A549 (cell line): ENCODE measurements around the gene MAPKAPK3. TPM values are rescaled to one million over a fixed set of nuclear protein-coding genes. Genes with fewer than 3 reads are reported as not detected.

Experiments used
- ATAC-seq, 2 experiments: fragments of 200-7000 bp in 1 of 2; fragments of >200 bp in 1 of 2; cut with Nextera tagmentation in 1 of 2; cut with Tn5 transposase in 1 of 2; 3 replicates each; pipeline versions ENCODE4 v1.8.0 to v1.9.1; 2018 to 2020; ENCODE audit warnings: mild to moderate bottlenecking in 1 of 2, moderate library complexity in 1 of 2
- CTCF ChIA-PET: fragments of 300-600 bp; sonication (Branson Sonifier 250); formaldehyde crosslinking; extraction: SDS; loops from one replicate; lab custom pipeline; 2021; ENCODE audit warnings: antibody characterized with exemption, inconsistent platforms; lab: Yijun Ruan, JAX
- POLR2A ChIA-PET: fragments of 350-600 bp; formaldehyde crosslinking; extraction: SDS; loops from one replicate; lab custom pipeline; 2021; ENCODE audit warnings: antibody characterized with exemption, inconsistent platforms; lab: Yijun Ruan, JAX
- DNase-seq, 2 experiments: peaks; one replicate each; pipeline versions ENCODE4 v3.0.0 to v3.0.0-alpha.2; 2011 to 2016; ENCODE audit warnings: low read depth in 1 of 2, low spot score in 1 of 2
- FAIRE-seq: peaks from 2 replicates; lab custom pipeline; 2011; peaks lifted over from hg19 to GRCh38; lab: Jason Lieb, UNC
- H3K27ac ChIP-seq, 2 experiments: fragments of >200 bp; sonication (Bioruptor Twin); formaldehyde crosslinking; 3 replicates each; pipeline ENCODE4 v1.5.1; 2016 to 2017
- H3K4me1 ChIP-seq: fragments of >200 bp; sonication (Bioruptor Twin); formaldehyde crosslinking; 3 replicates; pipeline ENCODE4 v1.6.1; 2016
- H3K4me2 ChIP-seq: fragments of >200 bp; sonication (Bioruptor Twin); formaldehyde crosslinking; 3 replicates; pipeline ENCODE4 v1.6.1; 2016
- H3K4me3 ChIP-seq: fragments of >200 bp; sonication (Bioruptor Twin); formaldehyde crosslinking; 3 replicates; pipeline ENCODE4 v1.5.1; 2016
- H3K9me3 ChIP-seq: fragments of >200 bp; sonication (Bioruptor Twin); formaldehyde crosslinking; 3 replicates; pipeline ENCODE4 v1.6.1; 2016
- ATOH8 ChIP-seq: fragments of 250-450 bp; sonication (Bioruptor Pico); IDR thresholded peaks from 2 replicates; pipeline ENCODE4 v1.5.0; 2020; ENCODE audit warnings: low read depth, mild to moderate bottlenecking, moderate library complexity
- CBX2 ChIP-seq: fragments of 200-600 bp; sonication (generic); IDR thresholded peaks from 2 replicates; pipeline ENCODE4 v1.6.1; 2016; ENCODE audit warnings: low read depth, mild to moderate bottlenecking, borderline replicate concordance
- CEBPB ChIP-seq, 2 experiments: fragments of >200 bp in 1 of 2; sonication (Bioruptor Twin) in 1 of 2; formaldehyde crosslinking in 1 of 2; IDR thresholded peaks; 2 replicates each; pipeline ENCODE4 v1.6.1; 2012 to 2016
- E2F6 ChIP-seq: IDR thresholded peaks from 2 replicates; pipeline ENCODE4 v1.6.1; 2012; ENCODE audit warnings: low read depth, borderline replicate concordance
- EHMT2 ChIP-seq: fragments of 200-600 bp; sonication (generic); IDR thresholded peaks from 2 replicates; pipeline ENCODE4 v1.6.1; 2016; ENCODE audit warnings: antibody characterized with exemption, low read depth, mild to moderate bottlenecking, moderate library complexity
- ESRRA ChIP-seq: fragments of 150-350 bp; IDR thresholded peaks from 2 replicates; pipeline ENCODE4 v1.6.1; 2014; ENCODE audit warnings: mild to moderate bottlenecking, low read length, borderline replicate concordance
- FOSB ChIP-seq: fragments of 250-450 bp; sonication (Bioruptor Pico); IDR thresholded peaks from 2 replicates; pipeline ENCODE4 v1.5.0; 2020; ENCODE audit warnings: mild to moderate bottlenecking, moderate library complexity
- GATA3 ChIP-seq: IDR thresholded peaks from 2 replicates; pipeline ENCODE4 v1.6.1; 2012; ENCODE audit warnings: borderline replicate concordance
- HES2 ChIP-seq: fragments of >200 bp; sonication (Bioruptor Twin); formaldehyde crosslinking; IDR thresholded peaks from 2 replicates; pipeline ENCODE4 v1.6.1; 2016
- HEYL ChIP-seq: fragments of 250-450 bp; sonication (Bioruptor Pico); IDR thresholded peaks from 2 replicates; pipeline ENCODE4 v1.8.0; 2021; ENCODE audit warnings: mild to moderate bottlenecking, moderate library complexity
- HOXB13 ChIP-seq: fragments of 250-450 bp; sonication (Bioruptor Pico); IDR thresholded peaks from 2 replicates; pipeline ENCODE4 v1.5.0; 2020; ENCODE audit warnings: low read depth, mild to moderate bottlenecking, moderate library complexity
- JUN ChIP-seq, 2 experiments: fragments of >200 bp; sonication (Bioruptor Twin); formaldehyde crosslinking; IDR thresholded peaks; 2 replicates in 1 of 2; 3 replicates in 1 of 2; pipeline ENCODE4 v1.6.1; 2016 to 2017
- KDM5A ChIP-seq: fragments of 200-600 bp; sonication (generic); IDR thresholded peaks from 2 replicates; pipeline ENCODE4 v1.6.1; 2016; ENCODE audit warnings: antibody characterized with exemption, mild to moderate bottlenecking
- MAX ChIP-seq: IDR thresholded peaks from 2 replicates; pipeline ENCODE4 v1.6.1; 2012
- MAZ ChIP-seq: fragments of 150-350 bp; IDR thresholded peaks from 2 replicates; pipeline ENCODE4 v1.6.1; 2014; ENCODE audit warnings: antibody characterized with exemption, low read depth, low read length, borderline replicate concordance
- MYC ChIP-seq: IDR thresholded peaks from 2 replicates; pipeline ENCODE4 v1.6.1; 2012; ENCODE audit warnings: mild to moderate bottlenecking, inconsistent platforms, low read length, improper control_type of control experiment, borderline replicate concordance
- NFE2L2 ChIP-seq: fragments of 150-350 bp; conservative IDR thresholded peaks from 2 replicates; pipeline ENCODE4 v1.6.1; 2014; ENCODE audit warnings: low read length
- NPAS2 ChIP-seq: fragments of 250-450 bp; sonication (Bioruptor Pico); IDR thresholded peaks from 2 replicates; pipeline ENCODE4 v1.8.0; 2022; ENCODE audit warnings: mild to moderate bottlenecking, moderate library complexity, borderline replicate concordance
- PBX3 ChIP-seq: IDR thresholded peaks from 2 replicates; pipeline ENCODE4 v1.6.1; 2012
- PHF8 ChIP-seq: fragments of 200-600 bp; sonication (generic); IDR thresholded peaks from 2 replicates; pipeline ENCODE4 v1.6.1; 2016; ENCODE audit warnings: low read depth, mild to moderate bottlenecking, antibody characterized with exemption, moderate library complexity, borderline replicate concordance
- POLR2A ChIP-seq: IDR thresholded peaks from 2 replicates; pipeline ENCODE4 v1.6.1; 2012; ENCODE audit warnings: mild to moderate bottlenecking, low read length
- RAD21 ChIP-seq, 2 experiments: fragments of >200 bp in 1 of 2; sonication (Bioruptor Twin) in 1 of 2; formaldehyde crosslinking in 1 of 2; IDR thresholded peaks in 1 of 2; conservative IDR thresholded peaks in 1 of 2; 2 replicates in 1 of 2; 3 replicates in 1 of 2; pipeline ENCODE4 v1.6.1; 2012 to 2018; ENCODE audit warnings: inconsistent platforms in 1 of 2
- REST ChIP-seq: fragments of 200-600 bp; sonication (generic); IDR thresholded peaks from 2 replicates; pipeline ENCODE4 v1.6.1; 2016; ENCODE audit warnings: antibody characterized with exemption, mild to moderate bottlenecking, moderate library complexity
- TFCP2L1 ChIP-seq: fragments of 250-450 bp; sonication (Bioruptor Pico); IDR thresholded peaks from 2 replicates; pipeline ENCODE4 v1.5.0; 2021; ENCODE audit warnings: mild to moderate bottlenecking
- USF2 ChIP-seq: fragments of 450-650 bp; IDR thresholded peaks from 2 replicates; pipeline ENCODE4 v1.6.1; 2014; ENCODE audit warnings: antibody characterized with exemption
- ZC3H11A ChIP-seq: fragments of 450-650 bp; IDR thresholded peaks from 2 replicates; pipeline ENCODE4 v1.6.1; 2014; ENCODE audit warnings: antibody characterized with exemption, mild to moderate bottlenecking
- WGBS: methylation state at CpG from one replicate; pipeline ENCODE4 v1.1.6; 2017; ENCODE audit errors: missing lambda C conversion rate; 5-methylcytosine and 5-hydroxymethylcytosine counted together
- polyA plus RNA-seq, 4 experiments: library from polyadenylated mRNA; depleted of rRNA in 3 of 4; stranded (reverse); fragments of >200 nt; fragmentation: RNase III in 1 of 4; extraction: RNeasy Plus Mini Kit Qiagen cat#74134 plus additional on column Dnase treatment in 1 of 4; gene quantifications; 2 replicates in 3 of 4; 3 replicates in 1 of 4; pipeline ENCODE4 v1.2.3, GENCODE V29; 2011 to 2017

The MAPKAPK3 gene
- polyA plus RNA-seq, 2 of the 4 experiments (the other 2 are of a cell fraction) = 14.6 to 16.5 TPM

- H3K9me3 ChIP-seq = no peaks in the 10 kb centered on the region
- TF ChIP-seq USF2 (no peak), GATA3 (peak; percentile 29; the same call in 1 of the 2 replicates), NPAS2 (no peak), ATOH8 (CRISPR knock-in tag) (no peak), PHF8 (no peak), REST (no peak), HES2 (no peak), ZC3H11A (no peak), NFE2L2 (no peak), FOSB (CRISPR knock-in tag) (no peak), MAX (peak; percentile 75), HOXB13 (no peak), EHMT2 (no peak), ESRRA (peak; percentile 76; the same call in 1 of the 2 replicates), CEBPB (IDR thresholded peaks at IDR 0.05) (peak; percentile 67 to 84), RAD21 (conservative IDR thresholded peaks at IDR 0.05 in 1 of 2, IDR thresholded peaks at IDR 0.05 in 1 of 2) (0 out of 5 replicates have a peak, but pooled peaks of 1 of the 2 experiments have one; percentile 14), POLR2A (no peak), TFCP2L1 (CRISPR knock-in tag) (no peak), JUN (IDR thresholded peaks at IDR 0.05) (peak in 1 of 2 experiments; percentile 45; a peak in 1 of 5 replicates), MAZ (no peak), E2F6 (0 out of 2 replicates have a peak, but pooled peaks have one; percentile 28), MYC (no peak), PBX3 (no peak), KDM5A (no peak), CBX2 (no peak), HEYL (CRISPR knock-in tag) (no peak)
- no peak for FAIRE-seq
- peak overlapping the region; percentile 91 for H3K4me2 ChIP-seq
- H3K4me3 ChIP-seq = peak overlapping the region; percentile 30; the same call in 2 of the 3 replicates
- ChIA-PET POLR2A (interaction anchor here (0.7 to 1.8 kb wide), 4 partner anchors 11 to 32 kb away, joined by 3 to 8 read pairs (median 4); partner anchors contain the start of genes CISH and HEMK1), CTCF (interaction anchor here (1.0 to 18.5 kb wide), 6 partner anchors 10 to 58 kb away, joined by 3 to 375 read pairs (median 6); partner anchors contain the start of genes C3orf18, CISH and HEMK1)
- peaks cover 41% of the 10 kb centered on the region for H3K4me1 ChIP-seq
- peak; percentile 81 to 89 for DNase-seq
- peak overlapping the region; percentile 97 to 98 for H3K27ac ChIP-seq
- peak; percentile 85 to 91 for ATAC-seq
- WGBS = 0% methylated on average over 10 of the region's 14 CpGs
These were observed 15.9 kb upstream of the MAPKAPK3 start for GRCh38 chr3:50600841-50601591.
